HG02571 (cell line): ENCODE results near the gene MAPKBP1.
A peak's percentile ranks its signal among the peaks of the same experiment; 100 is the strongest.
"Not testable (repeated sequence)": the region's sequence is repeated elsewhere in the genome, so short reads cannot be mapped to it uniquely, and the experiment has no call there.

Experiments used
- ATAC-seq: cut with Tn5 transposase; IDR thresholded peaks from one replicate; pipeline ENCODE4 v1.9.1; 2021; ENCODE audit warnings: mild to moderate bottlenecking, moderate library complexity; ENCODE audit not compliant: unreplicated experiment

Gene MAPKBP1

GRCh38 chr15:41824062-41824745 lies 49.9 kb downstream of the MAPKBP1 start:
- ATAC-seq: no peak

- no peak for ATAC-seq
Measured at GRCh38 chr15:41825145-41825544, 50.9 kb downstream of the MAPKBP1 start.

- ATAC-seq: no peak
Measured at GRCh38 chr15:41825572-41826535, 51.6 kb downstream of the MAPKBP1 start.

DNA sequence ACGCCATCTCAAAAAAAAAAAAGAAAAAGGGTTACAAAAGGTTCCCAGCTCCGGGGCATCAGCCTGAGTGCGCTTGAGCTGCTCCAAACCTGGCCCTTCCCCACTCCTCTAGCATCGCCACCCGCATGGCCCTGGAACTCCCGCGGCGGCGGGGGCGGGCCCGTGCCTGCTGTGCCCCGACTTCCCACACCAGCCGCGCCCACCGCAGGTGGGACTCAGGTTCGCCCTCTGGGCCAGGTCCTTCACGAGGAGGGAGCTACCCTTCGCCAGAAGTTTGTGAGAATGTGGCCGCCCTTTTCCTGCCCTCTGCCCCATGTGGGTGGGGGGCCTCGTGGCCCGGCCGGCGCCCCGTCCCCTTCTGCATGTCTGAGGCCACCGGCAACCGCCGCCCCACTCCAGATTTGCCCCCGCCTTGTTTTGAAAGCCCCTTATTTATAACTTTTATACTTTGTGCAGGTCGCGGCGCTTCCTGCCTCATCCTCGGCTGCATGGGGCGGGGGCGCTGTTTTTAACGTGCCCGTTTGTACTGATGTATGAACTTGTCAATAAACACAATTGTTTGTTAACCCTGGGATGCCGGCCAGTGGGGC lies 53.1 kb downstream of the MAPKBP1 start:
- no peak for ATAC-seq

DNA sequence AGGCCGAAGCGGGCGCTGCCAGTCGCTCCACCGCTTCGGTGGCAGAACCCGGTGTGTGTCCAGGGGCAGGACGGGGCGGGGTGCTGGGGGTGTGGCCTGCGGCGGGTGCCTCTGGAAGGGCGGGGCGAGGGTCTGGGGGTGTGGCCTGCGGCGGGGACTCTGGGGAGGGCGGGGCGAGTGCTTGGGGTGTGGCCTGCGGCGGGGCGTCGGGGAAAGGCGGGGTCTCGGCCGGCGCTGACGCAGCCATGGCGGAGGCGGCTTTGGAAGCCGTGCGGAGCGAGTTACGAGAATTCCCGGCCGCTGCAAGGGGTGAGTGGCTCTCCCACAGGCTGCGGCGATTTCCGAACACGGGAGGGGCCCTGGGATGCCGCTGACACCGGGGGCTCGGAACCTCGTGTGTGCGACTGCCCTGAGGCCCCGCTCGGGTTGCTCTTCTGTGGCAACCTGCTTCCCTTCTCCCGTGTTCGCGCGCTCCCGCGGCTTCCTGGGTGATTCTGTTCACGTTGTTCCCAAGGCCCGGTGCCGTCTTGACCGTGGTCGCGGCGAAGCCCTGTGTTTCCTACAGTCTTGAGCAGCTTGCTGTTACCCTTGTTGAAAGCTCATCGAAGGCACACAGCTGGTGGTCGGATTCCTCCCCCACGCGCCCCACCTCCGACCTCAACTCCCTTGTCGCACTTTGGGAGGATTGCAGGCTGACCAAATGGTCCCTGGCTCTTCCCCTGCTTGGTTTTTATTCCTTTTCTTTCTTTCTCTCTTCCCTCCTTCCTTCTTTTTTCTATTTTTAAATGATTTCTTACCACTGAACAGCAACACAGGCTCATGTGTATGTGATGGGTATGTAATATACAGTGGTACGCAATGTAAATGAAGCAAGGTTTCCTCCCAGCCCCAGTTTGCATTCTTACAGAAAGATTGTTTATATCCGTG lies 53.9 kb downstream of the MAPKBP1 start, which contains the start of gene JMJD7:
TSS of gene JMJD7 (plus strand) at position 213 of the 927 bp plus-strand sequence. CDS start at position 246, 33 bp downstream.
- peak; percentile 58 for ATAC-seq

- ATAC-seq: no peak
Measured at GRCh38 chr15:41828807-41829141, 54.5 kb downstream of the MAPKBP1 start.

DNA sequence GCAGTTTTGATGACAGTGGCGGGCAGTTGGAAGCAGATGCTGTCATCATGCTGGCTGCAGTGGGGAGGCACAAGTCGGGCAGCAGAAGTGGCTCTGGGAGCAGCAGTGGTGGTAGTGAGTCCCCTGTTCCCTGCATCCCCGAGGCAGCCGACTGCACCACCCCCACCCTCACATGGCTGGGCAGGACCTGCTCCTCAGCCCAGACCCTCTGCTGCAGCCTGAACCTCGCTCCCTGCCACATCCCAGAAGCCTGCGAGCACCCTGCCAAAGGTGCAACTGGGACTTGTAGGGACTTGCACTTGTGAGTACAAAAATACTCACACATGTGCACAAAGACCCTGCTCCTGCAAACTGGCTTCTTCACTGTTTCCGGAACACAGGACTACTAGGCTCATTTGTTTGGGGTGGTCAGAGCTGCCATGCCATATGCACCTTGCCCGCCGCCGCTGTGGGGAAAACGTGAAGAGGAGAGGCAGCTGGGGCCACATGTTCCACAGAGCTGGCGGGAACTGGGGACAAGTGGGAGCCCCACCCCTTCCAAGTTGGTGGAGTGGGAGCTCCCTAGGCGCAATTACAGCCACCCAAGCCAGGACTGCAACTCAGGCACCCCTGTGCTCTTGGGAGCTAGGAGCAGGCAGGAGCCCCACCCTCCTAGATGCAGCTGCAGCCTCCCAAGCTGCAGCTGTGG lies 55.8 kb downstream of the MAPKBP1 start:
- ATAC-seq: no peak

GRCh38 chr15:41831291-41831690 lies 57.0 kb downstream of the MAPKBP1 start:
- ATAC-seq: not testable (repeated sequence)

DNA sequence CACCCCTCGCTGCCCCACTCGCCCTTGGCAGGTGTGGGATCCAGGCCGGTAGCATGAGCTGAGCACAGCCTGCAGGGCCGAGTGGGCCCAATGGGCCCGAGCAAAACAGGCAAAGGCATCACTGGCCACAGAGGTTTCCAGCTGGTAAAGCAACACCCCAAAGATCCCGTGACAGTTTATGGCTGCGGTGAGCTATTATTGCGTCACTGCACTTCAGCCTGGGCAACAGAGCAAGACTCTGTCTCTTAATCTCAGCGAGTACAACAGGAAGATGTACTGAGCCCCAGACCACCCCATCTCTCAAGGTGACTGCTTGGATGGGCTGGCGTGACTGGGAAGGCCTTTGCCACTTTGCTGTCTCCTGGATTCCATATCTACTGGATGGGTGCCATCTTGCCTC lies 57.9 kb downstream of the MAPKBP1 start:
- no peak for ATAC-seq

- no peak for ATAC-seq
Measured at GRCh38 chr15:41832875-41833274, 58.6 kb downstream of the MAPKBP1 start.

DNA sequence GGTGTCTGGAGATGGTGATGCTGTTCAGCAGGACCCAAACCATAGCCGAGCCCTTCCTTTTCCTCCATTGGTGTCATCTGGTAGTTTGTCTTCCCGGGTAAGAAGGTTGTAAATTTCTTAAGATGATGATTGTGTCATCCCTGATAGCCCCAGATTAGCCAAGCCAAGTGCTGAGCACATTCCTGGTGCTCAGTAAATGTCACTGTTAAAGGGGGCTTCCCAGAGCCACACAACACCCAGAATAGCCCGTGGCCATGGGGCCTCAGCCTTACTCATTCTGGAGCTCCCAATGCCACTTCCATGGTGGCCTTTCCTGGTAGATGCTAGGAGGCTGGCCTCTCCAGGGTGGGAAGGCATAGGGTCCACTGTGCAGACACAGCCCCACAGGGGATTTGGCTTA lies 59.8 kb downstream of the MAPKBP1 start:
- no peak for ATAC-seq

DNA sequence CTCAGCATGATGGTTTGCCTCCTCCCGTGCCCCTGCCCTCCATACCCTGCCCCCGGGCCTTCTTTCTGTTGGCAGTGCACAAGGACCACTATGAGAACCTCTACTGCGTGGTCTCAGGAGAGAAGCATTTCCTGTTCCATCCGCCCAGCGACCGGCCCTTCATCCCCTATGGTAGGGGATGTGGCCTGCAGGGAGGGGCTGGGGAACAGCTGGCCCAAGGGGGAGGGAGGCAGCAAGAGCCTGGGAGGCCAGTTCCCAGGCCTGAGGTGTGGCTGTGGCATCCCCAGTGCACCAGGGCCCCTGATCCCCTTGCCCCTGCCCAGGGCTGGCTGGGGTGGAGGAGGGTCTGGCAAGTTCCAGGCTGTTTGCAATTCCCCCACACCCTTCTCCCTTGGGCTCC lies 61.8 kb downstream of the MAPKBP1 start:
- ATAC-seq: no peak

DNA sequence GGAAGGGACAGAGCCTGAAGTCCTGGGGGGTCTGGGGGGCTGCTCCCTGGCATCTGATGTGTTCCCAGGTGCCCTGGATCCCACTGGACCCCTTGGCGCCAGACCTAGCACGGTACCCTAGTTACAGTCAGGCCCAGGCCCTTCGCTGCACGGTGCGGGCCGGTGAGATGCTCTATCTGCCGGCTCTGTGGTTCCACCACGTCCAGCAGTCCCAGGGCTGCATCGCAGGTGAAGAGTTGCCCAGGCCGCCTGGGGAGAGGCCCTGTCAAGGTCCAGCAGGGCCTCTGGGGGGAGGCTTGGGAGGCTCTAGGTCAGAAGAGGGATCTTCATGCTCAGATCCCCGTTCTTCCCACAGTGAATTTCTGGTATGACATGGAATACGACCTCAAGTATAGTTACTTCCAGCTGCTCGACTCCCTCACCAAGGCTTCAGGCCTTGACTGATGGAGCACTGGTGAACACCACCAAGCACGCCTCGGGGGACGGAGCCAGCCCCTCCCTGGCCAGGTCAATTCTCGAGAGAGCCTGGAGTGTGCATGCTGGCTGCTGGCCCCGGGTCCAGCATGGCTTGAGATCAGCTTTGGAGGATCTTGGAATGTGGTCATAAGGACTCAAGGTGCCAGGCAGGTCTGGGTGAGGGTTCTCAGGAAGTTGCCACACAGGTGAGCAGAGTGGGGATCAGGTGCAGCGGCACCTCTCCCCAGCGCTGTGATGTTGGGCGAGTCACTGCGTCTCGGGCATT lies 62.6 kb downstream of the MAPKBP1 start:
- ATAC-seq: no peak

- ATAC-seq: no peak
Measured at GRCh38 chr15:41838400-41838897, 64.2 kb downstream of the MAPKBP1 start, which contains the start of gene PLA2G4B. Gene PLA2G4B (plus strand): TSS chr15:41838847. CDS start chr15:41838914, 67 bp downstream.

GRCh38 chr15:41839781-41840491 lies 65.7 kb downstream of the MAPKBP1 start:
- ATAC-seq: no peak

DNA sequence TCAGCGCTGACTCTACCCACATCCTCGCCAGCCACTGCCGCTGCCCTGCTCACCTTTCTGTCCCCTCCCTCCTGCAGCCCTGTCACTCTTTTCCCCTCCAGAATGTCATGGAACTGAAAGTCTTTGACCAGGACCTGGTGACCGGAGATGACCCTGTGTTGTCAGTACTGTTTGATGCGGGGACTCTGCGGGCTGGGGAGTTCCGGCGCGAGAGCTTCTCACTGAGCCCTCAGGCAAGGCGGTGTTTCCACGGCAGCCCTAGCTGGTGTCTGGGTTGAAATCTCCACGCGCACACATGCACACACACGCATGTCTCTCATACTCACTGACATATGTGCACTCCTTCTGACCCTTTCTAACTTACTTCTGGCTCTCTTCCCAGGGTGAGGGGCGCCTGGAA lies 66.4 kb downstream of the MAPKBP1 start:
- ATAC-seq: no peak

DNA sequence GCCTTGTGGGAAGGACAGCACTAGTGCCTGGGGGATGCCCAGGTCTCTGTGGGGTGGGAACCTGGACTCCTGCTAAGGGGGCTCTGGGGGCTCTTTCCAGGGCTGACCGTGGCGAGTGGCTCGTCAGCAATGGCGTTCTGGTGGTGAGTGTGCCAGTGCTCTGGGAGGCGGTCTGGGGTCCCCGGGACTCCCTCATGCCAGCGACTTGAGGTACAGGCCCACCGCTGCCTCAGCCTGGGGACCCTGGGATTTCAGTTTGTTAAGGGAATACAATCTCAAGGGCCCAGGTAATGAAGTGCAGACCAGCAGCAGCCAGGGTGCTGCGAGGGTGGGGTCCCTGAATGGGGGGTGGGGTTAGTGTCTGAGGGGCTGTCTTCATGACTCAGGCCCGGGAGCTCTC lies 66.8 kb downstream of the MAPKBP1 start:
- no peak for ATAC-seq

DNA sequence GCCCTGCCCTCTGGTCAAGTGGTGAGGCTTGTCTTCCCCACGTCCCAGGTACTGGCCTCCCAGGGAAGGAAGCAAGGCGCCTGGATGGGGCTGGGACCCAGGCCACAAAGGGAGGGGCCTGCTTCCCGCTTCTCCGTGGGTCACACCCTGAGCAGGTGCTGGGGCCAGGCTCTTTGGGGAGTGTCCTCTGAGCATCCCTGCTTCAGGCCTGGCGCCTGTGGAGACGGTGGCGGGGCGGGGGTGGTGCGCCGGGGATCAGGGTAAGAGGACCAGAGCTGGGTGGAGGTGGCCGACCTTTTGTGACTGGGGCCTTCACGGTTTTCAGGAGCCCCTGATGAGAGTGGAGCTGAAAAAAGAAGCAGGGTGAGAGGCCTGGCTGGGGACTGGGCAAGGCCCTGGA lies 67.9 kb downstream of the MAPKBP1 start:
- ATAC-seq: no peak
